HG03460 (cell line): ENCODE results near the gene WDR27.

Experiments used
- ATAC-seq: cut with Tn5 transposase; IDR thresholded peaks from one replicate; pipeline ENCODE4 v1.9.1; 2021; ENCODE audit not compliant: unreplicated experiment

WDR27 gene

GRCh38 chr6:169701954-169702839 is at the start of gene WDR27, which contains the start of gene C6orf120:
WDR27 (minus strand) TSS chr6:169702029; CDS start chr6:169689005, 13,024 bp downstream.
C6orf120 (plus strand) TSS chr6:169702126; CDS start chr6:169702460, 334 bp downstream.
- ATAC-seq: peak; percentile 93

GRCh38 chr6:169746556-169746955 is 44.7 kb upstream of the WDR27 start:
- ATAC-seq: no peak

- ATAC-seq: no peak
These were observed 43.6 kb upstream of the WDR27 start for GRCh38 chr6:169745405-169745804.

DNA sequence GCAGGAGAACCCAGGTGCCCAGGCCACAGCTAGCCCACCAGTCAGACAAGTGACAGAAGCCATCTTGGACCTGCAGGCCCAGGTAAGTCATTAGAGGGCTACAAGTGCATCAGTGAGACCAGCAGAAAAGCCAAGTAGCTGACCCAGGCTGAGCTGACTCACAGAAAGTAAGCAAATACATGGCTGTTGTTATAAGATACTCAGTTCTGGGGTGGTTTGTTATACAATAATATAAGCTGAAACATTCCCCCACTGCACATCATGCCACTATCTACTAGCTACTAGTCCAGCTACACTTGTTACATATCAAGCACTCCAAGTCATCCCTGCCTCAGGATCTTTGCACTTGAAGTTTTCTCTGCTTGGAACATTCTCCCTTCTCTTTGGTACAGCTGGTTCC is 39.5 kb upstream of the WDR27 start:
- ATAC-seq: no peak

- no peak for ATAC-seq
These were observed 37.2 kb upstream of the WDR27 start for GRCh38 chr6:169738976-169739529.

DNA sequence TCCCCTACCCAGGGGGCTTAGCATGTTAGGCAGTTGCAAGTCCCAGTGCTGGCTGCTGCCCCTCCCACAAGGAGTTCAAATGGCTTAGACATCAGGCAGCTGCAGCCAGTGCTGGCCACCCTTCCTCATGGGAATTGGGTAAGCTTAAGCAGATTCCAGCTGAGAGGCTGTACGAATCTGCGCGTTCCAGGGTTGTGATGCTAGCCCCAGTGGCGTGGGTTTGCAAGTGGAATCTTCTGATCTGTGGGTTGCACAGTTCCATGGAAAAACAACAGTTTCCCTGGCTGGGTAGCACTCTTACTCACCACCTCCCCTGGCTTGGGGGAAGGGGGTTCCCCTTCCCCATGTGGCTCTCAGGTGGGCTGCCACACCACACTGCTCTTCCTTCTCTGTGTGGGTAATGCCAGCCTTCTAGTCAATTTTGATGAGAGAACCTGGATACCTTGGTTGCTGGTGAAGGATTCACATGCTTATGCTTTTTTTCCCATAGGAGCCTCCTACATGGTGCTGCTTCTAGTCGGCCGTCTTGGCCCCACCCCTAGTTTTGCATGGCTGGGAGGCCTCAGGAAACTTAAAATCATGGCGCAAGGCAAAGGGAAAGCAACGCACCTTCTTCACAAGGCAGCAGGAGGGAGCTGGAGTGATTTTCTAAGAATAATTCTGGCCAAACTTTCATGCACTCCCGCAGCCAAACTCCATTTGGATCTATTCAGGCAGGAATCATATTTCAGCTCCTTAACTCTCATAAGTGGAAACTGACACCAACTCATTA is 36.6 kb upstream of the WDR27 start:
- no peak for ATAC-seq

- ATAC-seq: no peak
These were observed 28.1 kb upstream of the WDR27 start for GRCh38 chr6:169729961-169730360.

DNA sequence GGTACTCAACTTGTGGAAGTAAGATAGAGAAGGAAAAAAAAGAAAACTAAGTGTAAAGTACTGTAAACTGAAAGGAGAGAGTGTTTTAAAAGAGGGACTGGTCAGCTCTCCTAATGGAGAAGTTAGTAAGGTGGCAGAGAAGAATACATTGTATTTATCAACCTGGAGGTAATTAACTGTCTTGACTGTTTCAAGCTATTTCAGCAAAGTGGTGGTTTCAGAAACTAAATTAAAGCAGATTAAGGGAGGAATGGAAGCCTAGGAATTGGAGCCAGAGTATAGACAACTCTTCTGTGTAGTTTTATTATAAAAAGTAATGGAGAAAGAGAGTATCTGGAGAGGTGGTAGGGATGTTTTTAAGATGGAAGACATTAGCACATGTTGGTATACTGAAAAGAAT is 25.1 kb upstream of the WDR27 start:
- no peak for ATAC-seq

DNA sequence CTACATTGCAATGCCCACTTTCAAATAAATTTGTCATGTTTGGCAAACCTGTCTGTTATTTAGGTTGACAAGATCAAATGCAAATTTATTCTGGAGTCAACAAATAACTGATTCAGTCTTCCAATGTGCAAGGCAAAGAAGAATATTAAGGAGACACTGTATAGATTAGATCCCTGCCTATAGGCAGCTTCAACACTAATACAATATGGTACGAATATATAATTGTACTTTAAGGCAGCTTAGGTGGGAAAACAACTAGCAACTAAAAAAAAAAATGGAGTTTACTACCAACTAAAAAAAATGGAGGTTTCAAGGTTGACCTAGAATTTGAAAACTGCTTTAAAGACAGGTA is 24.2 kb upstream of the WDR27 start:
- no peak for ATAC-seq

GRCh38 chr6:169725125-169726048 is 23.6 kb upstream of the WDR27 start:
- ATAC-seq: peak; percentile 23

DNA sequence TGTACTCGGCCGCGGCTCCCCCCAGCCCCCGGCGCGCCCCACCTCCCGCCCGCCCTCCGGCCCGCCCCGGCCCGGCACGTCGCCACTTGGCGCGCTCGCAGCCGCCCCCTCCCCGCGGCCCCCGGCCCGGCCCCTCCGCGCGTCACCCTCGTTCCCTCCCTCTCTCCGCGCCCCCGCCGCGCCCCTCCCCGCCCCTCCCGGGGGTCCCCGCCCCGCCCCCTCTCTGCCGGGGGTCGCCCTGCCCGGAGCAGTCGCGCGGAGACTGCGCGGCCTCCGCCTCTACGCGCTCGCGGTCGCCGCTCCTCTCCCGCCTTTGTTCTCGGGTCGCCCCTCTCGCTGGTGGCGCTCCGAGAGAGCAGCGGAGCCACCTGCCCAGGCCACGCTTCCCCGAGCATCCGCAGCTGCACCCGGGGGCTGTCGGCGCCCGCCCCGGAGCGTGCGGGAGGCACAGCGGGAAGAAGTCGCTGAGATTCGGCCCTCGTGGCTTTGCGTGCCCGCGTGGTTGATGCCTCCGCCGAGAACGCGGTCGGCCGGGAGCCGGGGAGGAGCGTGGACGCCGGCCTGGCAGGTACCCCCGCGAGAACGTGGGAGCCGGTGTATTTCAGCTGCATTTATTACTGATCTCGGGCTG is 22.8 kb upstream of the WDR27 start, which contains the start of gene PHF10:
TSS of gene PHF10 (minus strand) at position 7 of the 631 bp plus-strand sequence. CDS start 569 bp downstream, outside the sequence.
- peak; percentile 40 for ATAC-seq

GRCh38 chr6:169723991-169724493 is 22.2 kb upstream of the WDR27 start:
- peak; percentile 36 for ATAC-seq

DNA sequence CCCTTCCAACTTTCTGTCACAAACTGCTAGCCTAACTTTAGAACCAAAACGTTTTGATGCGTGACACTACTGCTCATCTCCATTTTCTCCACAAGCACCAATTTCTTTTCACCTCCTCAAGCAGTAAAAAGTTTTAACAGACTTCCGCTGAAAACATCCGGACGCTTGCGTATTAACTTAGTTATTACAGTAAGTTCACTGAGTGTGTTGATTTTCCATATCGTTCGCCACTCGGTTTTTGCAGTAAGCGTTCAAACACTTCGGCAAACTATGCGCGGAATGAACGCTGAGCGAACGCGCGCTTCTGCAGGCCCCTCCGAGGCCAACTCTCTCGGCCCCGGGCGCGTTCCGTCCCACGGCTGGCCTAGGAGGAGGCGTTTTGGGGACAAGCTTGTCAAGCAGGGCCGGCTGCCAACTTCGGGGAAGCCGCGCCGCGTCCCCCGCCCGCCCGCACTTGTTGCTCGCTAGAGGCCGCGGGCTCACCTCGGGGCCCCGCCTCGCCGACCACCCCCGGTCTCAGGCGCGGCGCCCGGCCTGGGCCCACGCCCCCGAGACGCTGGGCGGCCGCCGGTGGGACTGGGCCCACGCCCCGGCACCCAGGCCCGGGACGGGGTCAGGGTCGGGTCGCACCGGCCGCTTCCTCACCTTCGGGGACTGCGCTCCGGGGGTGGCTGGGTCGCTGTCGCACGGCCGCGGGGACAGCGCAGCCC is 21.5 kb upstream of the WDR27 start:
- ATAC-seq: peak; percentile 28

- ATAC-seq: peak; percentile 25
These were observed 20.8 kb upstream of the WDR27 start for GRCh38 chr6:169722362-169723199.

GRCh38 chr6:169720207-169720855 is 18.5 kb upstream of the WDR27 start:
- no peak for ATAC-seq

DNA sequence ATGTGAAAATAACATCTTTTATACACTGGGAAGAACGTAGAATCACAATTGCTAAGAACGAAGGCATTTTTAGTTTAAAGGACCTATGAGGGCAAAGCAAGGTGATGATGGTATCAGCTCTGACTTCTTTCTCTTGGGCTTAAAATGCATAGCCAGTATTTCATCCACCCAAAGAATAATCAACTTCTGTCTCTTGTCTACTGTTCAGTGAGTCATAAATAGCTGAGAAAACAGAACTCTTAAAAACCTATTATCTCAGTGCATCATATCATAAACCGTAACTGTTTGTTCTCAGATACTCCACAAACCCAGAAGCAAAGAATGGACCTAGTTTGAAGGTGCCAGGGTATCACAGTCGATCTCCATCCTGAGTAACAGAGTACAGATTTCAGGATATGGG is 17.3 kb upstream of the WDR27 start:
- no peak for ATAC-seq

GRCh38 chr6:169714595-169714994 is 12.8 kb upstream of the WDR27 start:
- no peak for ATAC-seq

DNA sequence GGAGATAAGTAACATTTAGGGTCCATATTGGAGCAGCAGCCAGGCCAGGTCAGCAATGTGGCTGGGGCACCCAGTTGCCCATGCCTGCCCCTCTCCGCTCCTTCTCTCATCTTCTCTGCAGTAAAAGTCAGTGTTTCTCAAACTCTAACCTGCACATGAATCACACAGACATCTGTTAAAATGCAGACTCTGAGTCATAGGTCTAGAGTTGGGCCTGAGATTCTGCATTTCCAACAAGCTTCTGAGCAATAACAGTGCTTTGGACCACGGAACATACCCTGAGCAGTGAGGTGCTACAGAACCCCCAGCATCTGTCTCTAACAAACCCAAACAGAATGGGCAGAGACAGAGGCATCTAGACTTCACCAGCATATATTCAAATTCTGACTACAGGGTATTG is 12.3 kb upstream of the WDR27 start:
- ATAC-seq: no peak
